ENCODE data around the gene ITPRIPL1.

DNA sequence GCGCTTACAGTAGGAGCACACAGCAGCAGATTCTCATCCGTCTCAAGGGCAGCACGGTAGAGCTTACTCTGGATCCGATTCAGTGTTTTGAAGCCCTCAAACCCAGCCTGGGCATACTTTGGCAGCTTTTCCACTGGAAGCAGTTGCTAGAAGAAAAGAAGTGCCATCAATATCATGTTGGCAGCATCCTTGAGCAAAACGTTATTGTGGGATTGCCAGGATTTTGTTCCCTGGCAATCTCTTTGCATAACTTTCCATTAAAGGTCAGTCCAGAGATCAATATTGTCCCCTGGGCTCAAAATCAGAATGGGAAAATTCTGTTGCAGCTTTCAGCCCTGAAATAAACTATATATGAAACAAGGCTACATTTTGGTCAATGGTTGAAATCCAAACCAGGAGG, 28.2 kb upstream of the ITPRIPL1 start:
- TF ChIP-seq, protein P1, sequence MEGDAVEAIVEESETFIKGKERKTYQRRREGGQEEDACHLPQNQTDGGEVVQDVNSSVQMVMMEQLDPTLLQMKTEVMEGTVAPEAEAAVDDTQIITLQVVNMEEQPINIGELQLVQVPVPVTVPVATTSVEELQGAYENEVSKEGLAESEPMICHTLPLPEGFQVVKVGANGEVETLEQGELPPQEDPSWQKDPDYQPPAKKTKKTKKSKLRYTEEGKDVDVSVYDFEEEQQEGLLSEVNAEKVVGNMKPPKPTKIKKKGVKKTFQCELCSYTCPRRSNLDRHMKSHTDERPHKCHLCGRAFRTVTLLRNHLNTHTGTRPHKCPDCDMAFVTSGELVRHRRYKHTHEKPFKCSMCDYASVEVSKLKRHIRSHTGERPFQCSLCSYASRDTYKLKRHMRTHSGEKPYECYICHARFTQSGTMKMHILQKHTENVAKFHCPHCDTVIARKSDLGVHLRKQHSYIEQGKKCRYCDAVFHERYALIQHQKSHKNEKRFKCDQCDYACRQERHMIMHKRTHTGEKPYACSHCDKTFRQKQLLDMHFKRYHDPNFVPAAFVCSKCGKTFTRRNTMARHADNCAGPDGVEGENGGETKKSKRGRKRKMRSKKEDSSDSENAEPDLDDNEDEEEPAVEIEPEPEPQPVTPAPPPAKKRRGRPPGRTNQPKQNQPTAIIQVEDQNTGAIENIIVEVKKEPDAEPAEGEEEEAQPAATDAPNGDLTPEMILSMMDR (IDR thresholded peaks at IDR 0.05) = no peak
- no peak for TF ChIP-seq POLR2A (IDR thresholded peaks at IDR 0.05)

Data from vagina (tissue), 2 donors.